KOPT-K1 (cell line): Measurements from ENCODE around the gene PCP2.
"Not testable (repeated sequence)": the region's sequence is repeated elsewhere in the genome, so short reads cannot be mapped to it uniquely, and the experiment has no call there.

Experiments
- H3K27ac ChIP-seq: fragments of 200-600 bp; sonication (generic); 2 replicates; pipeline ENCODE4 v1.5.1; 2016; ENCODE audit warnings: antibody characterized with exemption, mild to moderate bottlenecking, low read depth, low read length; ENCODE audit not compliant: poor library complexity, severe bottlenecking
- H3K36me3 ChIP-seq: fragments of 200-600 bp; sonication (generic); 2 replicates; pipeline ENCODE4 v1.5.1; 2017; ENCODE audit warnings: antibody characterized with exemption, mild to moderate bottlenecking, low read length, moderate library complexity; ENCODE audit not compliant: insufficient read depth
- H3K9me3 ChIP-seq: fragments of 200-600 bp; sonication (generic); 2 replicates; pipeline ENCODE4 v1.5.1; 2017; ENCODE audit warnings: antibody characterized with exemption, low read length, mild to moderate bottlenecking; ENCODE audit not compliant: insufficient read depth, poor library complexity, severe bottlenecking

The PCP2 gene

DNA sequence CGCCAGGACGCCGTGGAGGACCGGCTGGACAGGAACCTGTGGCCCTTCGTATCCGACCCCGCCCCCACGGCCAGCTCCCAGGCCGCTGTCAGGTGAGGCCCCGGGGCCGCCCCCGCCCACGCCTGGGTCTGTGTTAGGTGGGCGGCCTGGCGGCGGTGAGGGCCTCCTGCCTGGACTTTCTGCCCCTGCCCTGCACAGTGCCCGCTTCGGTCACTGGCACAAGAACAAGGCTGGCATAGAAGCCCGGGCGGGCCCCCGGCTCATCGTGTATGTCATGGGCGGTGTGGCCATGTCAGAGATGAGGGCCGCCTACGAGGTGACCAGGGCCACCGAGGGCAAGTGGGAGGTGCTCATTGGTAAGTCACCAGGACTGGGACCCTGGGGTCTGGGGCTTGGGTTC, 13.6 kb upstream of the PCP2 start:
- Histone ChIP-seq H3K27ac (no peak overlapping the region), H3K36me3 (peaks cover 10% of the 10 kb centered on the region; the same call in 1 of the 2 replicates), H3K9me3 (no peaks in the 10 kb centered on the region)

- H3K9me3 ChIP-seq: no peaks in the 10 kb centered on the region
- H3K27ac ChIP-seq: no peak overlapping the region
- H3K36me3 ChIP-seq: peaks cover 10% of the 10 kb centered on the region; the same call in 1 of the 2 replicates
These were observed 12.8 kb upstream of the PCP2 start for GRCh38 chr19:7646426-7646700.

DNA sequence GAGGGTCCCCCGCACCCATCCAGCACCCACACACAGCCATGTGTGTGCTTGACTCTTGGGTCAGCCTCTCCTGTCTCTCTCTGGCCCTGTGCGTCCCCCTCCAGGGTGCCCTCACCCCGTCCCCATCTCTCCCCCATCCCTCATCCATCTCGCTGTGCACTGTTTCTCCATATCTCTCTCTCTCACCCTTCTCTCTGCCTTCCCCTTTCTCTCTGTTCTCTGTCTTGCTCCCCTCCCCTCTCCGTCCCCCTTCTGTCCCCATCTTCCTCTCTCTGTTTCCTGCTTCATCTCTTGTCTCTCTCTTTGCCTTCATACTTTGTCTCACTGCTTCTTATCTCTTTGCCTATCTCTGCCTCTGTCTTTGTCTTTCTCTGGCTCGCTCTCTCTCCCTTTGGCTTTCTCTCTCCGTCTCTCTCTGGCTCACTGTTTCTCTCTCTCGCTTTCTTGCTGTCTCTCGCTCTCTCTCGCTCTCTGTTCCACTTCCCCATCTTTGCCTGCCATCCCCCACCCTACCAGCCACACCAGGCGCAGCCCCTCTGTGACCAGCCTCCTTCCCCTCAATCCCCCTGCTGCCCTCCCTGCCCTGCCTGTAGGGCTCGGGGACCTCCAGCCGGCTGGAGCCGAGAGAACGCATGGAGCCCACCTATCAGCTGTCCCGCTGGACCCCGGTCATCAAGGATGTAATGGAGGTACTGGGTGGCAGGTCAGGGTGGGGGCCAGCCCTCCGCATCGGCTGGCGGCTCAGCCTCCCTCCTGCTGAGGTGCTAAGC, 12.3 kb upstream of the PCP2 start:
- no peak overlapping the region for H3K27ac ChIP-seq
- peaks cover 10% of the 10 kb centered on the region; the same call in 1 of the 2 replicates for H3K36me3 ChIP-seq
- H3K9me3 ChIP-seq: no peaks in the 10 kb centered on the region

DNA sequence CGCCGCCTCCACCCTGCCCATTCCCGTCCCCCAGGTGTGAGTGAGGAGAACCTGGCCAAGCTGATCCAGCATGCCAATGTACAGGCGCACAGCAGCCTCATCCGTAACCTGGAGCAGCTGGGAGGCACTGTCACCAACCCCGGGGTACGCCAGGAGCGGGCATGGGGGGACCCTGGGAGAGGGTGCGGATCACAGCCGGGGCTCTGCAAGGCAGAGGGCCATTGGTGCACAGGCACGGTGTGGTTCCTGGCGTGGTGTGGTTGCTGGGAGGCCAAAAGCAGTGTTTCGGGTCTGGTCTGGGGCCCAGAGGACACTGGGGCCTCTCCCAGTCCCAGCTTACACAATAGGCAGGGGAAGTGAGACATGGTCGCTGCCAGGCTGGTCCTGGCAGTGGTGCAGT, 11.6 kb upstream of the PCP2 start:
- H3K36me3 ChIP-seq: peaks cover 11% of the 10 kb centered on the region; the same call in 1 of the 2 replicates
- H3K27ac ChIP-seq: no peak overlapping the region
- no peaks in the 10 kb centered on the region for H3K9me3 ChIP-seq

DNA sequence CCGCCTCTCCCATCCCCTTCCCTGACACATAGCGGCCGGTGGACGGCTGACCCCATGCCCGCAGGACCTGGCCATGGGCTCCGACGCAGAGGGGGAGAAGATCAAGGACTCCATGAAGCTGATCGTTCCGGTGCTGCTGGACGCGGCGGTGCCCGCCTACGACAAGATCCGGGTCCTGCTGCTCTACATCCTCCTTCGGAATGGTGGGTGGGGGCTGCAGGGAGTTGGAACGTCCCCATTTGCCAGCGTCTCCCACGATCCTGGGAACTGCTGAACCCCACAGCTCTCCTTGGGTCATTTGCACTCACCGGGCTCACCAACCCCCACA, 11.0 kb upstream of the PCP2 start:
- Histone ChIP-seq H3K27ac (no peak overlapping the region), H3K36me3 (peaks cover 18% of the 10 kb centered on the region; the same call in 1 of the 2 replicates)

GRCh38 chr19:7643629-7644549, 10.4 kb upstream of the PCP2 start:
- not testable (repeated sequence) for H3K27ac ChIP-seq, H3K9me3 ChIP-seq
- peaks cover 18% of the 10 kb centered on the region; the same call in 1 of the 2 replicates for H3K36me3 ChIP-seq

More for the DNA sequence above, 11.0 kb upstream of the PCP2 start:
- H3K9me3 ChIP-seq: no peaks in the 10 kb centered on the region

GRCh38 chr19:7643031-7643415, 9.5 kb upstream of the PCP2 start:
- Histone ChIP-seq H3K36me3 (peaks cover 18% of the 10 kb centered on the region; the same call in 1 of the 2 replicates), H3K9me3 (no peaks in the 10 kb centered on the region), H3K27ac (no peak overlapping the region)

GRCh38 chr19:7642295-7643030, 8.9 kb upstream of the PCP2 start:
- Histone ChIP-seq H3K36me3 (peaks cover 18% of the 10 kb centered on the region; the same call in 1 of the 2 replicates), H3K9me3 (no peaks in the 10 kb centered on the region), H3K27ac (no peak overlapping the region)

DNA sequence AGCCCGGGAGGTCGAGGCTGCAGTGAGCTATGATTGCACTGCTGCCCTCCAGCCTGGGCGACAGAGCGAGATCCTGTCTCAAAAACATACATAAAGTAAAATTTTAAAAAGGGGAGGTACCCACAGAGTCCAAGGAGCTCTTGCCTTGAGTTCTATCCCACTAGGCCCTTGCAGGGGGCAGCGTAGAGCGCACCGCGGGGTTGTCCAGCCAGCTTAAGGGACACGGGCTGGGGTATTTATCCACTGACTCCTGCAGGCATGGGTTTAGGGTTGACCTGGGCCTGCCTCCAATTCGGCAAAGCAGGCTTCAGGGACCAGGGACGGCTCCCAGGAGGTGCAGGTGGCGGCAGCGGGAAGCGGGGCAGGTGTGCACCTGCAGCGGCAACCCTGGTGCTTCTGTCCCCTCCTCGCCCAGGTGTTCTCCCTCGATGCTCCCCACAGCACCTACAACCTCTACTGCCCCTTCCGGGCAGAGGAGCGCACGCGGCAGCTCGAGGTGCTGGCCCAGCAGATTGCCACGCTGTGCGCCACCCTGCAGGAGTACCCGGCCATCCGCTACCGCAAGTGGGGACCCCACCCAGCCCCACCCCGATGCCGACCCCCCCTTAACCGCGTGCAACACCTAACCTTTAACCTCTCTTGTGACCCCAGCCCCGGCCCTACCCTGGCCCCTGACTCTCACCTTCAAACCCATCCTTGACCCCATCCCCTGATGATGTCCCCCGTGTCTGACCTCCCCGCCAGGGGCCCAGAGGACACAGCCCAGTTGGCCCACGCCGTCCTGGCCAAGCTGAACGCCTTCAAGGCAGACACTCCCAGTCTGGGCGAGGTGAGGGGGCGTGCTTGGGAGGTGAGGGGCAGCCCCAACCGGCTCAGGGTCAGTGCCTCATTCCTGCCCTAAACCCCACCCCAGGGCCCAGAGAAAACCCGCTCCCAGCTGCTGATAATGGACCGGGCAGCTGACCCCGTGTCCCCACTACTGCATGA, 8.1 kb upstream of the PCP2 start:
- no peaks in the 10 kb centered on the region for H3K9me3 ChIP-seq
- peaks cover 18% of the 10 kb centered on the region; the same call in 1 of the 2 replicates for H3K36me3 ChIP-seq
- H3K27ac ChIP-seq: no peak overlapping the region

DNA sequence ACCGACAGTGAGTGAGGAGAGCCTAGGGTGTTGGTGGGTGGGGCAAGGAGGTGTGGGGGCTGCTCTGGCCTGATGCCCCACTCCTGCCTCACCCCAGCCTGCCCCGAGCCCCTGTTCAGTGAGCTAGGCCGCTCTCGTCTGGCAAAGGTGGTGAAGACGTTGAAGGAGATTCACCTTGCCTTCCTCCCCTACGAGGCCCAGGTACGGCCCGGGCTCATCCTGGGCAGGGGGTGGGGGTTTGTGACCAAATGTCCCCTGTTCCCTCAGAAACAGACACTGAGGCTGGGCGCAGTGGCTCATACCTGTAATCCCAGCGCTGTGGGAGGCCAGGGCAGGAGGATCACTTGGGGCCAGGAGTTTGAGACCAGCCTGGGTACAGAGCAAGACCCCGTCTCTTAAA, 7.3 kb upstream of the PCP2 start:
- Histone ChIP-seq H3K9me3 (no peaks in the 10 kb centered on the region), H3K27ac (no peak overlapping the region), H3K36me3 (peaks cover 18% of the 10 kb centered on the region; the same call in 1 of the 2 replicates)

DNA sequence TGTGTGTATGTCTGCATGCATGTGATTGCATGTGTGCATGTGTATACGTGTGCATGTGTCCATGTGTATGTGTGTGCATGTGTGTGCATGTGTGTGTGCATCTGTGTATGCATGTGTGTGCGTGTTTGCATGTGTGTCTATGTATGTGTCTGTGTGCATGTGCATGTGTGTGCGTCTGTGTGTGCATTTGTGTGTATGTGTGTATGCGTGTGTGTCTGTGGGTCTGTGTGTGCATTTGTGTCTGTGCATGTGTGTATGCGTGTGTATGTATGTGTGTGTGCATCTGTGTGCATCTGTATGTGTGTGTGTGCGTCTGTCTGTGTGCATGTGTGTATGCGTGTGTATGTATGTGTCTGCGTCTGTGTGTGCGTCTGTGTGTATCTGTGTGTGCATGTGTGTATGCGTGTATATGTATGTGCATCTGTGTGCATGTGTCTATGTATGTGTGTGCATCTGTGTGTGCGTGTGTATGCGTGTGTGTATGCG, 6.4 kb upstream of the PCP2 start:
- peaks cover 17% of the 10 kb centered on the region; the same call in 1 of the 2 replicates for H3K36me3 ChIP-seq
- H3K9me3 ChIP-seq: no peaks in the 10 kb centered on the region
- H3K27ac ChIP-seq: no peak overlapping the region

- Histone ChIP-seq H3K27ac (no peak overlapping the region), H3K36me3 (peaks cover 9% of the 10 kb centered on the region; the same call in 1 of the 2 replicates)
These were observed 5.4 kb upstream of the PCP2 start for GRCh38 chr19:7638802-7639465.

GRCh38 chr19:7637374-7638256, 4.1 kb upstream of the PCP2 start:
- Histone ChIP-seq H3K36me3 (peaks cover 9% of the 10 kb centered on the region; the same call in 1 of the 2 replicates), H3K27ac (peak overlapping the region; percentile 61), H3K9me3 (no peaks in the 10 kb centered on the region)

More at GRCh38 chr19:7638802-7639465, 5.4 kb upstream of the PCP2 start:
- H3K9me3 ChIP-seq: no peaks in the 10 kb centered on the region
